Astrocyte (in vitro differentiated cells and primary cell): ENCODE measurements around the gene CD99.

Experiments used
- EZH2 ChIP-seq: IDR thresholded peaks from 2 replicates; pipeline ENCODE4 v1.6.1; 2012; ENCODE audit warnings: mild to moderate bottlenecking, low read length, inconsistent platforms; ENCODE audit not compliant: insufficient read depth
- TF ChIP-seq, protein P1 (sequence below): IDR thresholded peaks from 2 replicates; pipeline ENCODE4 v1.5.1; 2011; ENCODE audit warnings: low read depth, mild to moderate bottlenecking, inconsistent platforms, low read length, moderate library complexity; ENCODE audit not compliant: insufficient read depth

DNA sequence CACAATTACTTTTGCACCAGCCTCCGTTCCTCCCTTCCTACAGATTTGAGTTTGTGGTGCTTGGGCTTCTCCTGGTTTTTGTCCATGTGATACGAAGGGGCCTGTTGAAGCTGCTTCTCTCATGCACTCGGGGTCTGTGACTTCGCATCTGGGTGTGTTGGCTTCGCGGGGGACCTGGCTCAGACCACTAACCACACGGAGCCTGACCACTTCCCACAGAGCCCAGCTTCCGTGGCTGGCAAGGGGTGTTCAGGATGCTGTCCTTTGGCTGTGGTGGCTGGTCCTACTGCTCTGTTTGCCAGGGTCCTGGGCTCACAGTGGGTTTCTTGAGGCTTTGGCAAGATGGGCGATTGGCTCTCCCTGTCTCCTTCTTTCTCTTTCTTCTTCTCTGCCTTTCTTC, 41.0 kb downstream of the CD99 start:
- TF ChIP-seq, protein P1, sequence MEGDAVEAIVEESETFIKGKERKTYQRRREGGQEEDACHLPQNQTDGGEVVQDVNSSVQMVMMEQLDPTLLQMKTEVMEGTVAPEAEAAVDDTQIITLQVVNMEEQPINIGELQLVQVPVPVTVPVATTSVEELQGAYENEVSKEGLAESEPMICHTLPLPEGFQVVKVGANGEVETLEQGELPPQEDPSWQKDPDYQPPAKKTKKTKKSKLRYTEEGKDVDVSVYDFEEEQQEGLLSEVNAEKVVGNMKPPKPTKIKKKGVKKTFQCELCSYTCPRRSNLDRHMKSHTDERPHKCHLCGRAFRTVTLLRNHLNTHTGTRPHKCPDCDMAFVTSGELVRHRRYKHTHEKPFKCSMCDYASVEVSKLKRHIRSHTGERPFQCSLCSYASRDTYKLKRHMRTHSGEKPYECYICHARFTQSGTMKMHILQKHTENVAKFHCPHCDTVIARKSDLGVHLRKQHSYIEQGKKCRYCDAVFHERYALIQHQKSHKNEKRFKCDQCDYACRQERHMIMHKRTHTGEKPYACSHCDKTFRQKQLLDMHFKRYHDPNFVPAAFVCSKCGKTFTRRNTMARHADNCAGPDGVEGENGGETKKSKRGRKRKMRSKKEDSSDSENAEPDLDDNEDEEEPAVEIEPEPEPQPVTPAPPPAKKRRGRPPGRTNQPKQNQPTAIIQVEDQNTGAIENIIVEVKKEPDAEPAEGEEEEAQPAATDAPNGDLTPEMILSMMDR = no peak
- TF ChIP-seq EZH2 = no peak
